Erythroblast (primary cell): ENCODE results near the gene YTHDF1.

Experiments
- GATA1 ChIP-seq: IDR thresholded peaks from 2 replicates; pipeline ENCODE4 v1.6.1; 2011; ENCODE audit warnings: low read depth, mild to moderate bottlenecking, control low read depth, low read length, moderate library complexity
- POLR2A ChIP-seq: IDR thresholded peaks from 2 replicates; pipeline ENCODE4 v1.6.1; 2011; ENCODE audit warnings: mild to moderate bottlenecking, low read length

DNA sequence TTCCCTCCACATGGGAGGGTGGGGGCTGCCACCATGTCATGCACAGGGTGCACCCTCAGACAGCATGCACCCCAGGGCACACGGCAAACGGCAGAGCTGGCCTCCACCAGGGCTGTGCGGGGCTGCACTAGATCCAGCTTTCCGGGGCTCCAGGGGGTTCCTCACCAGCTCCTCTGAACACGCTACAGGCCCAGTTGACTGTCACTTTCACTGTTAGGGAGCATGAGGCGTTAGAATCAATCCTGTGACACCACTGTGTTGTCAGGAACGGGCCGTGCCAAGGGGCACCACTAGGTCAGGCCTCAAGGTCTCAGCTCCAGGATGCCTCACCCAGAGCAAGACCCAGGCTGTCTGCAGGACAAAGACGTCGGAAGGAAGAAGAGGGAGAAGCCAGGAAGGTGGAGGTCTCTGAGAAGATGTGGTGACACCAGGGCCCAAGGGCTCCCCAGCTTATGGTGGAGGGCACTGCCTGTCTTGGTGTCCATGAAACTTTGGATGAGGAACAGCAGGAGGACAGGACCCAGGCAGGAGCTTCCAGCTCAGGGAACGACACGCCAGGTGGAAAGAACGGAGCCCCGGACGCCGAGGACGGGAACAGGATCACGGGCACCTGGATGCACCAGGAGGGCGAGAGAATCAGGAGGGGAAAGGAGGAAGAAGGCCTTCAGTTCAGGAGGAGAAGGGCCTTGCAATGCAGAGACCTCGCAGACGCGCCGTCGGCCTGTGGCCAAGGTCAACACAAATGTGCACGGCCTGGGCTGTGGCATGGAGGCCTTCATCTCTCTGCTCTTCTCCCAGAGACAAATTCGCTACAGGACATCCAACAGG, 49.5 kb downstream of the YTHDF1 start:
- TF ChIP-seq POLR2A, result no peak
- no peak for TF ChIP-seq GATA1
